CD4-positive, alpha-beta T cell treated with Interleukin-6 for 4 hours (primary cell): ENCODE measurements around the gene HAAO.
"Not testable (repeated sequence)": the region's sequence is repeated elsewhere in the genome, so short reads cannot be mapped to it uniquely, and the experiment has no call there.

Experiments
- DNase-seq: peaks from one replicate; pipeline ENCODE4 v3.0.0-alpha.2; 2020; ENCODE audit warnings: mixed read lengths

Gene HAAO

GRCh38 chr2:42792583-42793333, at the start of gene HAAO:
HAAO (minus strand) TSS chr2:42792583; CDS start chr2:42792536, 47 bp downstream.
- DNase-seq, result peak; percentile 10

DNA sequence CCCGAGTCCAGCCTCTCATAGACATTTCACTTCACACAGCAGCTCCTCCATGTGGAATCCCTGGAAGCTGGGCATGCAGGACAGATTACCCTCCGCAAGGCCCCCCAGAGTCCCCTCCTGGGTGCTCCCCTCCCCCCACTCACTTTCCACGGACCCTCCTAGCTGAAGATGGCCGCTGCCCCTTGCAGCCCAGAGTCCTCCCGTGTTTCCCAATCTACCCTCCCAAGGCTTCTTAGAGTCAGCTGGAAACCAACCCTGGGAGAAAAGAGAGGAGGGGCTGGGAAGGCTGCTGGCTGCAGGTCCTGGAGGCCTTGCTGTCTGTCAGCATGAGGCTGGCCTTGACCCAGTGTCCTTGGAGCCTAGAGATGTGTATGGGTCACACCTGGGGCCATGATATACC, 49.0 kb upstream of the HAAO start:
- DNase-seq, result no peak

DNA sequence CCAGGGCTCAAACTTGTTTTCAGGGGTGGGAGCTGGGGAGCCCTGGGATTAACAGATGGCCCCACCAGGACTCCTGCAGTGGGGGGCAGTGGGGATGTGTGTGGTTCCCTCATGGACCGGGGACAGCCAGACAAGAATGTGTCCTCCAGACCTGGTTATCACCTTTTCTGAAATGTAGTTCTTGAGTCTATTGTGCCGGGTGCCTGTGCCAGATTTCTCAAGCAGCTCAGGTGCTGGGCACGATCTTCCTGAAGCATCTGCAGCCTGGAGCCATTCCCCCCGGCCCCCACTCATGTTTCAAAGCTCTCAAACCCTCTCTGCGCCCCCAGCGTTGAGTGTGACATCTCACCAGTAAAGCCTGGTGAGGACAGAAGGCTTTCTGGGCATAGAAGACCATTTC, 48.4 kb upstream of the HAAO start:
- no peak for DNase-seq

- DNase-seq, result no peak
Measured at GRCh38 chr2:42839809-42840501, 47.6 kb upstream of the HAAO start.

DNA sequence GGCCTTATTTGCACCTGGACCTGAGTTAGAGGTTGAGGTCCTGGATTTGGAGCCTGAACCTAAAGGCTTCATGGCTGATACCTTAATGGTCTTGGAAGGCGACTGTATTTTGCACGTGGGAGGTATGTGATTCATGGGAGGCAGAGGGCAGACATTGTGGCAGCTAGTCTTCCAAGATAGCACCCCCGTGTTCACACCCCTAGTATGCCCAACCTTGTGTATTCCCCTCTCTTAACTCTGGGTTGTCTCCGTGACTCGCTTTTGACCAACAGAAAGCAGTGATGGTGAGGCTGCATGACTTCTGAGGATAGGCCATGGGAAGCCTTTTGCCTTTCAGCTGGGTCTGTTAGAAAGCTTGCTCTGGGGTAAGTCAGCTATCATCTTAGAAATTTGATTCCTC, 45.8 kb upstream of the HAAO start:
- DNase-seq, result no peak

DNA sequence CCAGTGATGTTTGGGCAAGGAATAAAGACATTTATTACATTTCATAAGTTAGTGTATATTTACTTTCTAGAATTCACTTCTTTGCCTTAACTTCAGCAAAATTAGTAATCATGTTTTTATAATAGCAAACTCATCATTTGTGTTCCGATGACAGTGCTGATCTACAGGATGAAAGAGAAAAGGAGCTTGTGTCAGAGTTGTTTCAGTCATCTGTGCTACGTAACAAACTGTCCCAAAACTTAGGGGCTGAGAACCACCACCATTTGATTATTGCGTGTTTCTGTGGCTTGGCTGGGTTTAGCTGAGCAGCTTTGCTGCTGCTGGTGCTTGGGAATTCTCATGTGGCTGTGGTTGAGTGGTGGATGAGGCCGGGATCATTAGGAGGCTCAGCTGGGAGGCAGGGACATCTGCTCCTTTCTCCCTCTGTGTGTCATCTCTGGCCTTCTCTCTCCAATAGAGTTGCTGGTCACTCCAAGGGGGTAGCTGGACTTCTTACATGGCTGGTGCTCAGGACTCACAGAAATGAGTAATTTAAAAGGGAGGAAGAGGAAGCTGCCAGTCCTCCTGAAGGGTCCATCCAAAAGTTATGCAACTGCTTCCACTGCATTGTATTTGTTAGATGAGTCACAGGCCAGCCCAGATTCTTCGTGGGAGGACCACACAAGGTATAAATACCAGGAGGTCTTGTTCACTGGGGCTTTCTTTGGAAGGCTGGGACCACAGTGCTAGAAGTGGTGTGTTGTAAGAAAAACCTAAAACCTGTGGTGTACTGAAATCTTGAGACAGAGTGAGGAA, 43.4 kb upstream of the HAAO start:
- no peak for DNase-seq

DNA sequence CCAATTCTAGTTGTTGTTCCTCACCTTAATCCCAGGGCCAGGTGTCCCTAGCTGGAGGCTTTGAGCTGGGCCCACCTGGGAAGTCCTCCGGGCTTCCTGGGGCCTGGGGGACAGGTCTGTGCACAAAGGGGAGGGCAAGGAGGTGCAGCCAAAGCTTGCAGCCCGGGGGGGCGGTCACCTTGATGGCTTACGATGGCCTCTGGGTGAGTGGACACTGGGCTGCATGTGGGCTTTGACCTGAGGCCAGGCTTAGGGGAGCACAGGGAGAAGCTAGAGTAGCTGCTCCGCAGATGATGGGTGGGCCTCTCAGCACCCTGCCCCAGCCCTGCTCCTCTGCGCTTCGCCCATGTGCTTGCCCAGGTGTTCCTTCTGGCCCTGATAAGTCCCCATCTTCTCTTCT, 41.8 kb upstream of the HAAO start:
- DNase-seq, result no peak

DNA sequence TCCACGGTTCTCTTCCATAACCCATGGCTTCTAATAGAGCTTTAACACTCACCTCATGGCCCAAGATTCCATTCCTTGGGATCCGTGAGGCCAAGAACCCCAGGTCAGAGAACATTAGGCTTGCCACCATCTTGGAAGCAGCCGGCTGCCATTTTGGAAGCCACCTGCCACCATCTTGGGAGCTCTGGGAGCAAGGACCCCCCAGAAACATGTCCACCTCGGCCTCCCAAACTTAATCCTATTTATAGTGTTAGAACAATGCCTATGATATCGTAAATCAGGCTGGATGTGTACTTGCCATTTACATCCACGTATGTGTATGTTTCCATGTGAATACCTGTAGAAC, 39.9 kb upstream of the HAAO start:
- no peak for DNase-seq

DNA sequence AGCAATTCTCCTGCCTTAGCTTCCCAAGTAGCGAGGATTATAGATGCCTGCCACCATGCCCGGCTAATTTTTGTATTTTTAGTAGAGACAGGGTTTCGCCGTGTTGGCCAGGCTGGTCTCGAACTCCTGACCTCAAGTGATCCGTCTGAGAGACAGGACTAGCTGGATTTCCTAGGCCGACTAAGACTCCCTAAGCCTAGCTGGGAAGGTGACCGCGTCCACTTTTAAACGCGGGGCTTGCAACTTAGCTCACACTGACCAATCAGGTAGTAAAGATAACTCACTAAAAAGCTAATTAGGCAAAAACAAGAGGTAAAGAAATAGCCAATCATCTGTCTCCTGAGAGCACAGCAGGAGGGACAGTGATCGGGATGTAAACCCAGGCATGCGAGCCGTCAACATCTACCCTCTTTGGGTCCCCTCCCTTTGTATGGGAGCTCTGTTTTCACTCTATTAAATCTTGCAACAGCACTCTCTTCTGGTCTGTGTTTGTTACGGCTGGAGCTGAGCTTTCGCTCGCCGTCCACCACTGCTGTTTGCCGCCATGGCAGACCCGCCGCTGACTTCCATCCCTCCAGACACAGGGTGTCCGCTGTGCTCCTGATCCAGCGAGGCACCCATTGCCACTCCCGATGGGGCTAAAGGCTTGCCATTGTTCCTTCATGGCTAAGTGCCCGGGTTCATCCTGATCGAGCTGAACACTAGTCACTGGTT, 39.3 kb upstream of the HAAO start:
- not testable (repeated sequence) for DNase-seq

DNA sequence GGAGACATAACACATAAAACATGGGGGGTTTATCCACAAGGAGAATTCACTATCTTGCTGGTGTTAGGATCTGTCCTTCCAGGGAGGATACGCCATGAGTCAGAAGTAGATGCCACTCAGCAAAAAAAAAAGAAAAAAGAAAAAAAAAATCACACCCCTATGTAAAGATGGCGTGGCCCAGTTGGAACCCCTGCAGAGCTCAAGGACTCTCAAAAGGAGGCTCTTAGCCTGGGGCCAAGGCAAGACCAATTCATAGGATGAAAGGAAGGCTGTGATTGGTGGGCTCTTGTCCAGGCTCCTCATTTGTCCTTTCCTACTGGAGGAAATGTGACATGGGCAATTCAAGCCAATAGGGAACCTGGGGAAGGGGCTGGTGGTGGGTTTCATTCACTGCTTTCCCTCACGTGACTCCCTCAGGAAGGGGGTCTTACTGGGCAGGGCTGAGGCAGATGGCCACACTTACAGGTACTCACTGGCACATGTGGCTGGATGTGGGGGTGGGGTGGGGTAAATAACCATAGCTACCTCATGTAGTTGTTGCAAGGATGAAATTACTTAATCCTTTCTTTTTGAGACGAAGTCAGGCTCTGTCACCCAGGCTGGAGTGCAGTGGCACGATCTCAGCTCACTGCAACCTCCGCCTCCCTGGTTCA, 38.7 kb upstream of the HAAO start:
- DNase-seq, result no peak

GRCh38 chr2:42829671-42830440, 37.5 kb upstream of the HAAO start:
- no peak for DNase-seq

- peak; percentile 74 for DNase-seq
Measured at GRCh38 chr2:42828487-42829425, 36.4 kb upstream of the HAAO start.

DNA sequence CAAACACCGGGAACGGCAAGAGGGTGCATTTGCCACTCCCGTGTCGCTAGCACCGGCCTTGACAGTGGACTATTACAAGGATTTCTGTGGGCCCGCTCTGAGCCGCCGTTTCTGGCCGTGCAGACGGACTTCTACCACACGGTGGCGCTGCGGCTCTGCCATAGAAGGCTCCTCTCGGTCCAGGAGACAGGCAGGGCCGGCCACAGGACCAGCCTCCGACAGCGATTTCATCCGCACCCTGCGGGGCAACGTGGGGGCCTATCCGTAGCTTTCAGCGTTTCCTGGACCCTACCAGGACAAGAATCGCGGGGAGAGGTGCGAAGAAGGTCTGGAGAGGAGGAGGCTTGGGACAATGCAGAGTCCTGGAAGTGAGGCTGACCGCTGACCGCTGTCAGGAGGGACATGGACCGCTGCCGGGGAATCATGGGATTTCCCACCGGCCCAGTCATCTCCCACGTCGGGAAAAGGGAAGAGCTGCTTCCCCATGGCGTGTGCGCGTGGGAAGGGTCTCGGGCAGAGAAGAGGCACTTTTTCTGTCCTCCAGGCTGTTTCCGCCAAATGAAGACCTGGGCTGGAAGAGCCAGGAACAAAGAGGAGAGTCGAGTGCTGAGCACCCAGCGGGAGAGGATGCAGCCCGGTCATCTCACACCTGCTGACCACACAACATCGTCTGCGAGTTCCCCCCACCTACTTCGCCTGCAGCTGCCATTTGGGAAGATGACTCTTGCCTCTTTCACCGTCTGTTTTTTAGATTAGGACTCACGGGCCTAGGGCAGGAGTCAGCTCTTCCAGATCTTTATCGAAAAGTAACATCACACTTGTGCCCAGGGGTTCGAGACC, 35.5 kb upstream of the HAAO start:
- peak; percentile 86 for DNase-seq

- DNase-seq, result no peak
Measured at GRCh38 chr2:42826231-42826630, 33.8 kb upstream of the HAAO start.

DNA sequence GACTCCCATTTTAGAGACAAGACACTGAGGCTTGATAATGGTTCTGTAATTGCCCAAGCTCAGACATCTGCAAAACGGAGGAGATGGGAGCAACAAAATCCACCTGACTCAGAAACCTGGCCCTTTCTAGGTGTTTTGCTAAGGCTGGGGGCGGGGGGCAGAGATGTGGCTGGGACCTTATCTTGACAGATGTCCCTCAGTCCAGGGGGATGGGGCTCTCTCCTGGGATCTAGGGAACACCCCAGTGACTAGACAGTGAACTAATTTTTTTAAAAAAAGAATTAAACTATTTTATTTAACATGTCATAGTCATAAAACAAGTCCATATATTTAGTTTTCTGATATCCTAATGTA, 32.0 kb upstream of the HAAO start:
- no peak for DNase-seq

- DNase-seq, result no peak
Measured at GRCh38 chr2:42823744-42824453, 31.5 kb upstream of the HAAO start.

DNA sequence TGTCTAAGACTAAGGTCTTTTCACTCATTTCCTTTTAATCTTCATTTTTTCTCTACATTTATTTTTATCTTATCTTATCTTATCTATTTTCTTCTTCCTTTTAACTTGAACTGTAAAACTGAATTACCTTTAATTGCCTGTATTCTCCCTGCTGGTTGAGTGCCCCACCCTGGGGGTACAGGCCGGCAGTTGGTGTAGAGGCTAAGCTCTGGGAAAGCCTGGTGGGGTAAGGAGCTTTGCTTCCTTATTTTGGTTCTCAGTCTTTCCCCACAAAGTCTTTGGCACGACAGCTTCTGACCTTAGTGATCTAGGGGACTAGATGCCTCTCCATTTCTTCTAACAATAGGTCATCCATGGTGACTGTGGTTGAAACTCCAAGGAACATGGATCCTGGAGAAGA, 26.8 kb upstream of the HAAO start:
- DNase-seq, result no peak

- DNase-seq, result no peak
Measured at GRCh38 chr2:42815726-42816125, 23.3 kb upstream of the HAAO start.

DNA sequence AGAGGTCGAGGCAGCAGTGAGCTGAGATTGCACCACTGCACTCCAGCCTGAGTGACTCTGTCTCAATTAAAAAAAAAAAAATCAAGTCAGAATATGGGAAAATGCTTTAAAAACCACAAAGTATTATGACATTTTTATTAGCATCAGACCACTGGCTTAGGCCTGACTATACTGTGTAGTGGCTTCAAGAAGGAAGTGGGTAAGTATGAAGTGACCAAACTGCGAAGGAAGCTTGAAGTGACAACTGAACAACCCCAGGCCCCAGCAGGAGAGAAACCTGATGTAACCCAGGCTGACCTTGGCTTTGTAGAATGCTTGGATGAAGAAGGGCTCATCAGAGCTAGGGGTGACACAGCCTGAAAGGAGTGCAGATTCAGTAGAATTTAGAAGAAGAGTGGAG, 21.4 kb upstream of the HAAO start:
- DNase-seq, result no peak
